Measurements from ENCODE around the gene TCP1.
"Not testable (repeated sequence)": the region's sequence is repeated elsewhere in the genome, so short reads cannot be mapped to it uniquely, and the experiment has no call there.

TCP1 gene

DNA sequence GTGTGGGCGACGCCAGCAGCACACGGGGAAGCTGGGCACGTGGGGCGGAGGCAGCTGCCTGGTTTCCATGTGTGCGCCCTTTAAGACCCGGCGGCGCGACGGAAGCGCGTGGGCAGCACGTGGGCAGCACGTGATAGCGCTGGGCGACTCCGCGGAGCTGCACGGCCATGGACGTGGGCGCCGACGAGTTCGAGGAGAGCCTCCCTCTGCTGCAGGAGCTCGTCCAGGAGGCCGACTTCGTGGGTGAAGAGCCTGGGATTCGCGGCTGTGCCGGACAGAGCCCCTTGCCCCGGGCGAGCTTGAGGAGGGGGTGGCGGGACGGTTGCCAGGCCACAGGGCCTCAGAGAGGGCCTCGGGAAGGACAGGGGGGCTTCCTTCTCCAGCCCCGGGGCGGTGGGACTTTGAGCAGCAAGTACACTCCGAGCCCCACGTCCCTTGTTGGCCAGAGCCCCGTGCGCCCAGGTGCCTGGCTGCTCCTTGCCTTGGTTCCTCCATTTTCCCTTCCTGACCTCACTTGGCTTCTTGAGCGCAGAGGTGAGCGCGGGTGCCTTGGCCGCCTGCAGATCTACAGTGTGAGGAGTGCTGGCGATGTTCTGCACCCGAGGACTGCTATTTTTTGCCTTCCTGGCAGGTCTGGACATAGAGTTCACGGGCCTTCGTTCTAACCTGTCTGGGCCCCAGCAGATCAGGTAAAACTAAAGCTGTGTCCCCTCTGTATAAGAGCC, 10.9 kb upstream of the TCP1 start, which contains the start of gene PNLDC1 (continued):
- TF ChIP-seq, protein P1, sequence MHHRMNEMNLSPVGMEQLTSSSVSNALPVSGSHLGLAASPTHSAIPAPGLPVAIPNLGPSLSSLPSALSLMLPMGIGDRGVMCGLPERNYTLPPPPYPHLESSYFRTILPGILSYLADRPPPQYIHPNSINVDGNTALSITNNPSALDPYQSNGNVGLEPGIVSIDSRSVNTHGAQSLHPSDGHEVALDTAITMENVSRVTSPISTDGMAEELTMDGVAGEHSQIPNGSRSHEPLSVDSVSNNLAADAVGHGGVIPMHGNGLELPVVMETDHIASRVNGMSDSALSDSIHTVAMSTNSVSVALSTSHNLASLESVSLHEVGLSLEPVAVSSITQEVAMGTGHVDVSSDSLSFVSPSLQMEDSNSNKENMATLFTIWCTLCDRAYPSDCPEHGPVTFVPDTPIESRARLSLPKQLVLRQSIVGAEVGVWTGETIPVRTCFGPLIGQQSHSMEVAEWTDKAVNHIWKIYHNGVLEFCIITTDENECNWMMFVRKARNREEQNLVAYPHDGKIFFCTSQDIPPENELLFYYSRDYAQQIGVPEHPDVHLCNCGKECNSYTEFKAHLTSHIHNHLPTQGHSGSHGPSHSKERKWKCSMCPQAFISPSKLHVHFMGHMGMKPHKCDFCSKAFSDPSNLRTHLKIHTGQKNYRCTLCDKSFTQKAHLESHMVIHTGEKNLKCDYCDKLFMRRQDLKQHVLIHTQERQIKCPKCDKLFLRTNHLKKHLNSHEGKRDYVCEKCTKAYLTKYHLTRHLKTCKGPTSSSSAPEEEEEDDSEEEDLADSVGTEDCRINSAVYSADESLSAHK (tag by site-specific recombination; IDR thresholded peaks at IDR 0.05), result no peak
- TF ChIP-seq ZNF792 (tag by site-specific recombination; IDR thresholded peaks at IDR 0.05) (no peak), ZNF707 (tag by site-specific recombination; IDR thresholded peaks at IDR 0.05) (no peak), ZFP69B (tag by site-specific recombination; IDR thresholded peaks at IDR 0.05) (no peak)
- TF ChIP-seq, protein P2, sequence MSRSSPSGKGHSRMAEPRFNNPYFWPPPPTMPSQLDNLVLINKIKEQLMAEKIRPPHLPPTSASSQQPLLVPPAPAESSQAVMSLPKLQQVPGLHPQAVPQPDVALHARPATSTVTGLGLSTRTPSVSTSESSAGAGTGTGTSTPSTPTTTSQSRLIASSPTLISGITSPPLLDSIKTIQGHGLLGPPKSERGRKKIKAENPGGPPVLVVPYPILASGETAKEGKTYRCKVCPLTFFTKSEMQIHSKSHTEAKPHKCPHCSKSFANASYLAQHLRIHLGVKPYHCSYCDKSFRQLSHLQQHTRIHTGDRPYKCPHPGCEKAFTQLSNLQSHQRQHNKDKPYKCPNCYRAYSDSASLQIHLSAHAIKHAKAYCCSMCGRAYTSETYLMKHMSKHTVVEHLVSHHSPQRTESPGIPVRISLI (tag by site-specific recombination; IDR thresholded peaks at IDR 0.05), result no peak
- TF ChIP-seq, protein P3, sequence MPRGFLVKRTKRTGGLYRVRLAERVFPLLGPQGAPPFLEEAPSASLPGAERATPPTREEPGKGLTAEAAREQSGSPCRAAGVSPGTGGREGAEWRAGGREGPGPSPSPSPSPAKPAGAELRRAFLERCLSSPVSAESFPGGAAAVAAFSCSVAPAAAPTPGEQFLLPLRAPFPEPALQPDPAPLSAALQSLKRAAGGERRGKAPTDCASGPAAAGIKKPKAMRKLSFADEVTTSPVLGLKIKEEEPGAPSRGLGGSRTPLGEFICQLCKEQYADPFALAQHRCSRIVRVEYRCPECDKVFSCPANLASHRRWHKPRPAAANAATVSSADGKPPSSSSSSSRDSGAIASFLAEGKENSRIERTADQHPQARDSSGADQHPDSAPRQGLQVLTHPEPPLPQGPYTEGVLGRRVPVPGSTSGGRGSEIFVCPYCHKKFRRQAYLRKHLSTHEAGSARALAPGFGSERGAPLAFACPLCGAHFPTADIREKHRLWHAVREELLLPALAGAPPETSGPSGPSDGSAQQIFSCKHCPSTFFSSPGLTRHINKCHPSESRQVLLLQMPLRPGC (tag by site-specific recombination; IDR thresholded peaks at IDR 0.05), result no peak

DNA sequence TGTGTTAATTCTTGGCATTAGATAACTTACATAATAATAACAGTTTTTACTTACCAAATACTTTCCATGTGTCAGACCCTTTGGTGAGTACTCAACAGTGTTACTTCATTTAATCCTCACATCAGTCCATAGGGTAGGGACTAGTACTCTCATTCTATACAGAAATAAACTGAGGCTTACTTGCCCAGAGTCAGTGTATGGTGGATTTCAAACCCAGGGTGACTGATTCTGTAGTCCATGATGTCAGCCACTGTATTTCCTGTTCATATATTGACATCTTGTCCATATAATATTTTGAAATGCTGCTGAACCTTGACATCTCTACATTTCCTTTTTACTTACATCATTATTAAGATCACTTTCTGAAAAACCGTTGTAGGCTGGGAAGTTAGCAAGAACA, 8.2 kb upstream of the TCP1 start:
- Histone ChIP-seq H3K4me1 (ENCODE audit: control insufficient read depth, insufficient read depth, low read length) (no peaks in the 10 kb centered on the region), H3K4me3 (ENCODE audit: low read depth, low read length) (no peak overlapping the region), H3K9me3 (ENCODE audit: control insufficient read depth, insufficient read depth, low read depth, low read length) (no peaks in the 10 kb centered on the region), H3K27ac (ENCODE audit: extremely low read depth, low read depth, low read length) (no peak overlapping the region), H3K36me3 (ENCODE audit: control insufficient read depth in 2 of 2, insufficient read depth in 1 of 2, low read length in 2 of 2) (peaks cover 42 to 69% of the 10 kb centered on the region in 2 experiments)
- POLR2A ChIA-PET, result interaction anchor here (1.6 kb wide), 1 partner anchor 8 kb away, joined by 7 read pairs; the partner anchor contains the start of genes MRPL18 and TCP1
- CTCF ChIA-PET, result no interaction called here
- TF ChIP-seq ZNF555 (tag by site-specific recombination; conservative IDR thresholded peaks at IDR 0.05) (no peak), ZNF10 (tag by site-specific recombination; IDR thresholded peaks at IDR 0.05) (no peak), ZNF292 (tag by site-specific recombination; IDR thresholded peaks at IDR 0.05; ENCODE audit: borderline replicate concordance, low read depth) (no peak), ZEB2 (tag by site-specific recombination; IDR thresholded peaks at IDR 0.05) (no peak)
- TF ChIP-seq, protein P4, sequence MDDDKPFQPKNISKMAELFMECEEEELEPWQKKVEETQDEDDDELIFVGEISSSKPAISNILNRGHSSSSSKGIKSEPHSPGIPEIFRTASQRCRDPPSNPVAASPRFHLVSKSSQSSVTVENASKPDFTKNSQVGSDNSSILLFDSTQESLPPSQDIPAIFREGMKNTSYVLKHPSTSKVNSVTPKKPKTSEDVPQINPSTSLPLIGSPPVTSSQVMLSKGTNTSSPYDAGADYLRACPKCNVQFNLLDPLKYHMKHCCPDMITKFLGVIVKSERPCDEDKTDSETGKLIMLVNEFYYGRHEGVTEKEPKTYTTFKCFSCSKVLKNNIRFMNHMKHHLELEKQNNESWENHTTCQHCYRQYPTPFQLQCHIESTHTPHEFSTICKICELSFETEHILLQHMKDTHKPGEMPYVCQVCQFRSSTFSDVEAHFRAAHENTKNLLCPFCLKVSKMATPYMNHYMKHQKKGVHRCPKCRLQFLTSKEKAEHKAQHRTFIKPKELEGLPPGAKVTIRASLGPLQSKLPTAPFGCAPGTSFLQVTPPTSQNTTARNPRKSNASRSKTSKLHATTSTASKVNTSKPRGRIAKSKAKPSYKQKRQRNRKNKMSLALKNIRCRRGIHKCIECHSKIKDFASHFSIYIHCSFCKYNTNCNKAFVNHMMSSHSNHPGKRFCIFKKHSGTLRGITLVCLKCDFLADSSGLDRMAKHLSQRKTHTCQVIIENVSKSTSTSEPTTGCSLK (tag by site-specific recombination; IDR thresholded peaks at IDR 0.05), result no peak

DNA sequence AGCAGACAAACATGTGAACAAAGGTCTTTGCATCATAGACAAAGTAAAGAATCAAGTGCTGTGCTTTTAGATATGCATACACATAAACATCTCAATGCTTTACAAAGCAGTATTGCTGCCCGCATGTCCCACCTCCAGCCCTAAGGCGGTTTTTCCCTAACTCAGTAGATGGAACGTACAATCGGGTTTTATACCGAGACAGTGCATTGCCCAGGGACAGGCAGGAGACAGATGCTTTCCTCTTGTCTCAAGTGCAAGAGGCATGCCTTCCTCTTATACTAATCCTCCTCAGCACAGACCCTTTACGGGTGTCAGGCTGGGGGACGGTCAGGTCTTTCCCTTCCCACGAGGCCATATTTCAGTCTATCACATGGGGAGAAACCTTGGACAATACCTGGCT, 5.6 kb upstream of the TCP1 start:
- H3K9me3 ChIP-seq (ENCODE audit: control insufficient read depth, insufficient read depth, low read depth, low read length); H3K4me1 ChIP-seq (ENCODE audit: control insufficient read depth, insufficient read depth, low read length); CTCF ChIA-PET; H3K4me3 ChIP-seq (ENCODE audit: low read depth, low read length); H3K27ac ChIP-seq (ENCODE audit: extremely low read depth, low read depth, low read length); POLR2A ChIA-PET: not testable (repeated sequence)
- H3K36me3 ChIP-seq (ENCODE audit: control insufficient read depth in 2 of 2, insufficient read depth in 1 of 2, low read length in 2 of 2), result peaks cover 43 to 82% of the 10 kb centered on the region in 2 experiments
